CD14-positive monocyte (primary cell): ENCODE results near the gene PSMD11. TPM values are rescaled to one million over a fixed set of nuclear protein-coding genes. Genes with fewer than 3 reads are reported as not detected.

ENCODE experiments used
- DNase-seq, 3 donors: peaks; one replicate each; pipeline ENCODE4 v3.0.0-alpha.2; 2011 to 2022
- H2AFZ ChIP-seq: 2 replicates; pipeline ENCODE4 v1.6.0; 2012; ENCODE audit warnings: mild to moderate bottlenecking, low read depth, low read length, inconsistent platforms; ENCODE audit not compliant: insufficient read depth, poor library complexity, severe bottlenecking
- H3K27ac ChIP-seq, 2 donors: 1 replicate in 1 of 2; 2 replicates in 1 of 2; pipeline ENCODE4 v1.5.1; 2012 to 2013; ENCODE audit warnings: low read length in 2 of 2, control low read depth in 1 of 2, inconsistent platforms in 1 of 2, low read depth in 1 of 2, mild to moderate bottlenecking in 1 of 2
- H3K27me3 ChIP-seq, 2 donors: one replicate each; pipeline versions ENCODE4 v1.6.0 to v1.6.1; 2011 to 2013; ENCODE audit warnings: low read length in 2 of 2; ENCODE audit not compliant: control insufficient read depth in 2 of 2, insufficient read depth in 2 of 2
- H3K36me3 ChIP-seq, 2 donors: replicated peaks in 1 of 2; 1 replicate in 1 of 2; 2 replicates in 1 of 2; pipeline versions ENCODE4 v1.5.1 to v1.6.1; 2012 to 2013; ENCODE audit warnings: low read length in 2 of 2, control low read depth in 1 of 2, inconsistent platforms in 1 of 2, mild to moderate bottlenecking in 1 of 2; ENCODE audit not compliant: insufficient read depth in 2 of 2, control insufficient read depth in 1 of 2
- H3K4me1 ChIP-seq, 2 donors: 1 replicate in 1 of 2; 2 replicates in 1 of 2; pipeline versions ENCODE4 v1.5.1 to v1.6.1; 2012 to 2013; ENCODE audit warnings: low read length in 2 of 2, control low read depth in 1 of 2, inconsistent platforms in 1 of 2, mild to moderate bottlenecking in 1 of 2, moderate library complexity in 1 of 2; ENCODE audit not compliant: insufficient read depth in 2 of 2, control insufficient read depth in 1 of 2
- H3K4me2 ChIP-seq: replicated peaks from 2 replicates; pipeline ENCODE3; 2012; ENCODE audit warnings: low read length, moderate library complexity, mild to moderate bottlenecking; ENCODE audit not compliant: poor library complexity, severe bottlenecking; ENCODE audit errors: extremely low read depth
- H3K4me3 ChIP-seq, 3 experiments: fragments of 200-600 bp in 1 of 3; sonication (generic) in 1 of 3; replicated peaks in 1 of 3; 1 replicate in 2 of 3; 2 replicates in 1 of 3; pipeline ENCODE4 v1.5.1; 2011 to 2013; ENCODE audit warnings: low read length in 3 of 3, mild to moderate bottlenecking in 3 of 3, control low read depth in 2 of 3, low read depth in 2 of 3, inconsistent platforms in 1 of 3, moderate library complexity in 1 of 3
- H3K79me2 ChIP-seq: 2 replicates; pipeline ENCODE4 v1.6.0; 2012; ENCODE audit warnings: mild to moderate bottlenecking, control low read depth, inconsistent platforms, low read length, moderate library complexity; ENCODE audit not compliant: insufficient read depth
- H3K9ac ChIP-seq: 2 replicates; pipeline ENCODE4 v1.6.0; 2017; ENCODE audit warnings: low read length, mild to moderate bottlenecking; ENCODE audit not compliant: insufficient read depth, poor library complexity, severe bottlenecking
- H3K9me3 ChIP-seq, 2 donors: replicated peaks in 1 of 2; 1 replicate in 1 of 2; 2 replicates in 1 of 2; pipeline versions ENCODE4 v1.5.1 to v1.6.1; 2012 to 2013; ENCODE audit warnings: low read length in 2 of 2, control low read depth in 1 of 2; ENCODE audit not compliant: control insufficient read depth in 1 of 2, insufficient read depth in 1 of 2
- H4K20me1 ChIP-seq: 2 replicates; pipeline ENCODE4 v1.6.0; 2012; ENCODE audit warnings: mild to moderate bottlenecking, low read length, control low read depth, moderate library complexity; ENCODE audit not compliant: insufficient read depth
- H3K27ac Mint-ChIP-seq, 7 donors: one replicate each; pipeline ENCODE4 v1.8.0; 2020; ENCODE audit warnings: mild to moderate bottlenecking in 7 of 7, mixed read lengths in 7 of 7, moderate library complexity in 6 of 7, inconsistent platforms in 2 of 7
- H3K27me3 Mint-ChIP-seq, 3 donors: one replicate each; pipeline ENCODE4 v1.8.0; 2021 to 2022; ENCODE audit warnings: low read depth in 3 of 3, mild to moderate bottlenecking in 3 of 3, mixed read lengths in 3 of 3, moderate library complexity in 3 of 3, inconsistent platforms in 1 of 3
- H3K36me3 Mint-ChIP-seq, 2 donors: one replicate each; pipeline ENCODE4 v1.8.0; 2020; ENCODE audit warnings: mixed read lengths in 2 of 2, inconsistent platforms in 1 of 2, mild to moderate bottlenecking in 1 of 2
- H3K4me1 Mint-ChIP-seq: one replicate; pipeline ENCODE4 v1.8.0; 2020; ENCODE audit warnings: mild to moderate bottlenecking, mixed read lengths
- H3K4me3 Mint-ChIP-seq, 2 donors: one replicate each; pipeline ENCODE4 v1.8.0; 2020; ENCODE audit warnings: mild to moderate bottlenecking in 2 of 2, mixed read lengths in 2 of 2, moderate library complexity in 1 of 2
- H3K9me3 Mint-ChIP-seq, 7 donors: one replicate each; pipeline ENCODE4 v1.8.0; 2020 to 2022; ENCODE audit warnings: mixed read lengths in 7 of 7, mild to moderate bottlenecking in 6 of 7, moderate library complexity in 6 of 7, inconsistent platforms in 2 of 7
- WGBS: methylation state at CpG from one replicate; pipeline ENCODE4 v1.1.5; 2013; ENCODE audit warnings: missing lambda C conversion rate; ENCODE audit not compliant: insufficient coverage; 5-methylcytosine and 5-hydroxymethylcytosine counted together
- intact Hi-C, 2 donors: fragments of 100-400 bp; cut with micrococcal nuclease; formaldehyde crosslinking; loops; one replicate each; pipeline versions ENCODE4 v1.15.0 to v1.15.1; 2023
- polyA plus RNA-seq, 3 donors: library from polyadenylated mRNA; depleted of rRNA in 1 of 3; unstranded in 2 of 3; stranded (reverse) in 1 of 3; fragments of 300-500 nt in 2 of 3; fragments of >200 nt in 1 of 3; fragmentation: Illumina TruSeq in 2 of 3; gene quantifications; 1 replicate in 2 of 3; 2 replicates in 1 of 3; pipeline ENCODE4 v1.2.3, GENCODE V29; 2012 to 2021
- TF ChIP-seq, protein P1 (sequence below): fragments of 200-600 bp; IDR thresholded peaks from one replicate; pipeline ENCODE4 v1.8.0; 2022; ENCODE audit warnings: antibody characterized with exemption, mild to moderate bottlenecking

The PSMD11 gene
- polyA plus RNA-seq, 3 donors = 29.9 to 112 (median 91.8) TPM

DNA sequence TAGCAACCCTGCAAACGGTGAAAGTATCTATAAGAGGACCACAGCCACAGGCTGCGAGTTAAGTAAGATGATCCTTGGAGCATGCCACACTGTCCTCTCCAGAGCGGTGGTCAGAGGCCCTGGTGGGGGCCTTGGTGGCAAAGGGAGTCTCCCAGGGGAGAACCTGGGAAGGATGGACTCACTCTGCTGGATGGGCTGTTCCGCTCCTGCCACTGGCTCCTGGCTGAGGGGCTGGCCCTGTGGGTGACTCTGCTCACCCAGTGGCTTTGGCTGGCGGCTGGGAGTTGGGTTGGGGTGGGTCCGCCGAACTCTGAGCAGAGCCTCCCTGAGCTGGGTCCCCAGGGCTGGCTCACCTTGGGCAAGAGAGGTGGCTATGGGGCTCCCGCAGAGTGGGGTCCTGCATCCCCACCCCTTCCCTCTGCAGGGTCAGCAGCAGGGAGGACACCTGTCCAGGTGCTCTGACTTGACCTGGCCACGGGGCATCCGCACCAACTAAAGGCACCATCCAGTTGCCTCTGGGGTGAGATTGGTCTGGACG lies 49.7 kb downstream of the PSMD11 start:
- Histone ChIP-seq H3K27ac (peak overlapping the region; percentile 57 to 77), H3K27me3 (no peaks in the 10 kb centered on the region), H2AFZ (peak overlapping the region; percentile 70), H3K9ac (peak overlapping the region; percentile 47), H3K4me1 (peaks cover 72 to 81% of the 10 kb centered on the region in 2 donors), H3K36me3 (peaks cover 5 to 10% of the 10 kb centered on the region in 2 donors), H3K4me3 (peak overlapping the region in 2 of 3 experiments; percentile 13 to 68), H3K79me2 (peaks cover 10% of the 10 kb centered on the region), H3K4me2 (peak overlapping the region; percentile 69), H4K20me1 (peaks cover 7% of the 10 kb centered on the region), H3K9me3 (no peaks in the 10 kb centered on the region)
- peaks cover 81% of the 10 kb centered on the region for H3K4me1 Mint-ChIP-seq
- peaks cover 20 to 23% of the 10 kb centered on the region in 2 donors for H3K36me3 Mint-ChIP-seq
- intact Hi-C loops = no loop called here
- peaks cover 0 to 4% (median 0%) of the 10 kb centered on the region in 7 donors for H3K9me3 Mint-ChIP-seq
- TF ChIP-seq, protein P1, sequence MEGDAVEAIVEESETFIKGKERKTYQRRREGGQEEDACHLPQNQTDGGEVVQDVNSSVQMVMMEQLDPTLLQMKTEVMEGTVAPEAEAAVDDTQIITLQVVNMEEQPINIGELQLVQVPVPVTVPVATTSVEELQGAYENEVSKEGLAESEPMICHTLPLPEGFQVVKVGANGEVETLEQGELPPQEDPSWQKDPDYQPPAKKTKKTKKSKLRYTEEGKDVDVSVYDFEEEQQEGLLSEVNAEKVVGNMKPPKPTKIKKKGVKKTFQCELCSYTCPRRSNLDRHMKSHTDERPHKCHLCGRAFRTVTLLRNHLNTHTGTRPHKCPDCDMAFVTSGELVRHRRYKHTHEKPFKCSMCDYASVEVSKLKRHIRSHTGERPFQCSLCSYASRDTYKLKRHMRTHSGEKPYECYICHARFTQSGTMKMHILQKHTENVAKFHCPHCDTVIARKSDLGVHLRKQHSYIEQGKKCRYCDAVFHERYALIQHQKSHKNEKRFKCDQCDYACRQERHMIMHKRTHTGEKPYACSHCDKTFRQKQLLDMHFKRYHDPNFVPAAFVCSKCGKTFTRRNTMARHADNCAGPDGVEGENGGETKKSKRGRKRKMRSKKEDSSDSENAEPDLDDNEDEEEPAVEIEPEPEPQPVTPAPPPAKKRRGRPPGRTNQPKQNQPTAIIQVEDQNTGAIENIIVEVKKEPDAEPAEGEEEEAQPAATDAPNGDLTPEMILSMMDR = no peak
- 87% methylated on average over 8 of the region's 11 CpGs for WGBS
- H3K27ac Mint-ChIP-seq = peak overlapping the region in 2 of 7 donors; percentile 62 to 85
- DNase-seq = no peak
- H3K27me3 Mint-ChIP-seq = peaks cover 0 to 6% (median 2%) of the 10 kb centered on the region in 3 donors
- peak overlapping the region; percentile 49 to 80 for H3K4me3 Mint-ChIP-seq

DNA sequence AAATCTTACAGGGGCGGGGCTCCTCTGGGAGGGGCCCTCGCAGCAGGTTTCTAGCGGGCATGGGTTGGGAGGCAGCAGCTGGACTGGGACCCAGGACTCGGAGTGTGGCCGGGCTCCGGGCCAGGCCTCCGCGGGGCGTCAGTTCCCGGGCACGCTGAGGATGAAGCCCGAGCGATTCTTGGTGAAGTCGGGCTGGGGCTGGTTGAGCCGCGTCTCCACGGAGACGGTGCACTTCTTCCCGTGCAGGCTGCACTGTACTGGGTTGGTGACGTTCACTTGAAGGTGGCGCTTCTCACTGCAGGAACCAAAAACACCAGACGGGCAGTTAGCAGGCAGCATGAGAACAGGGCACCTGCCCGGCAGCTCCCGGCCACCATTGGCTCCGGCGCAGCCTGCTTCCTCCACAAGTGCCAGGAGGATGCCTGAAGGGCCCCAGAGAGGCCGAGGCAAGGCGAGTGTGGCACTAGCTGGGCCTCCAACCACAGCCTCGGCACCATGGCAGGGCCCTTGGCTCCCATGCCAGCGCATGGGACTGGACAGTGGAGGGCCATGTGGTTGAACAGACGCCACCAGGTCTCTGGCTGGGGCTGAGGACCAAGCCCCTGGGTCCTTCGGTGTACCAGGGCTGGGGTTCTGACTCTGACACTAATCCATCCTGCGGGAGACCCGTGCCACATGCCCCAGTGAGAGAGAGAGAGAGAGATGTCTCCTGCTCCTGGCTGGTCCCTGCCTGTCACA lies 50.5 kb downstream of the PSMD11 start:
- no peaks in the 10 kb centered on the region for H4K20me1 ChIP-seq
- H3K27me3 Mint-ChIP-seq = peaks cover 0 to 6% (median 2%) of the 10 kb centered on the region in 3 donors
- peak overlapping the region; percentile 47 for H3K9ac ChIP-seq
- H3K9me3 Mint-ChIP-seq = peaks cover 0 to 4% (median 0%) of the 10 kb centered on the region in 7 donors
- intact Hi-C loops = no loop called here
- H3K27ac Mint-ChIP-seq = peak overlapping the region in 5 of 7 donors; percentile 48 to 85 (median 62)
- DNase-seq = peak in 1 of 3 donors; percentile 13
- H3K4me2 ChIP-seq = peak overlapping the region; percentile 69
- no peaks in the 10 kb centered on the region for H3K9me3 ChIP-seq
- peak overlapping the region in 2 of 3 experiments; percentile 13 to 68 for H3K4me3 ChIP-seq
- peak overlapping the region; percentile 70 for H2AFZ ChIP-seq
- peak overlapping the region; percentile 64 to 80 for H3K4me3 Mint-ChIP-seq
- H3K36me3 Mint-ChIP-seq = peaks cover 12 to 16% of the 10 kb centered on the region in 2 donors
- H3K79me2 ChIP-seq = peaks cover 9% of the 10 kb centered on the region
- WGBS = 62% methylated on average over 30 of the region's 34 CpGs
- H3K27ac ChIP-seq = peak overlapping the region; percentile 18 to 77
- TF ChIP-seq, protein P1 = no peak
- H3K4me1 ChIP-seq = peaks cover 64 to 74% of the 10 kb centered on the region in 2 donors
- H3K27me3 ChIP-seq = no peaks in the 10 kb centered on the region
- H3K36me3 ChIP-seq = peaks cover 5% of the 10 kb centered on the region in 2 donors
- H3K4me1 Mint-ChIP-seq = peaks cover 74% of the 10 kb centered on the region
